Measurements from ENCODE around the gene APCDD1L.

The APCDD1L gene

DNA sequence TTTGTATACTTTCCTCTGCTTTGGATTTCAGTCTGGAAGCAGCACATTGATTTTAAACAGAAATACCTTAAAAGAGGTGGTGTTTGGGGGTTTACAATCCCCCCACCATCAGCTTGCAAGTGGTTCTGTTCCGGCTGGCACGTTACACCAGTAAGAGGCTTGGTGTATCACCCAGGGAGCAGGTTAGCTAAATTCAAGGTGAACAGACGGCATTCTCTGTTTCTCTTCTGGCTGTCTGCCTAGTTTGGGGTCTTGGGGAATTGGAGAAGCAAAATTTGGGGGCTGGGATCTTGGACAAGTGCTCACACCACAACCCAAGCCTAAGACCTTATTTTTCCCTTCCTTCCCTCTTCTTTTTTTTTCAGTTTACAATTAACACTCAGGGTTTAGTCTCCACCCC is 7.5 kb upstream of the APCDD1L start:
- DNase-seq = no peak
- Histone ChIP-seq H3K27ac (no peak overlapping the region), H3K36me3 (replicated peaks) (no peaks in the 10 kb centered on the region), H3K4me3 (ENCODE audit: low read depth, low read length) (no peak overlapping the region), H3K27me3 (replicated peaks) (no peaks in the 10 kb centered on the region)
- TF ChIP-seq, protein P1, sequence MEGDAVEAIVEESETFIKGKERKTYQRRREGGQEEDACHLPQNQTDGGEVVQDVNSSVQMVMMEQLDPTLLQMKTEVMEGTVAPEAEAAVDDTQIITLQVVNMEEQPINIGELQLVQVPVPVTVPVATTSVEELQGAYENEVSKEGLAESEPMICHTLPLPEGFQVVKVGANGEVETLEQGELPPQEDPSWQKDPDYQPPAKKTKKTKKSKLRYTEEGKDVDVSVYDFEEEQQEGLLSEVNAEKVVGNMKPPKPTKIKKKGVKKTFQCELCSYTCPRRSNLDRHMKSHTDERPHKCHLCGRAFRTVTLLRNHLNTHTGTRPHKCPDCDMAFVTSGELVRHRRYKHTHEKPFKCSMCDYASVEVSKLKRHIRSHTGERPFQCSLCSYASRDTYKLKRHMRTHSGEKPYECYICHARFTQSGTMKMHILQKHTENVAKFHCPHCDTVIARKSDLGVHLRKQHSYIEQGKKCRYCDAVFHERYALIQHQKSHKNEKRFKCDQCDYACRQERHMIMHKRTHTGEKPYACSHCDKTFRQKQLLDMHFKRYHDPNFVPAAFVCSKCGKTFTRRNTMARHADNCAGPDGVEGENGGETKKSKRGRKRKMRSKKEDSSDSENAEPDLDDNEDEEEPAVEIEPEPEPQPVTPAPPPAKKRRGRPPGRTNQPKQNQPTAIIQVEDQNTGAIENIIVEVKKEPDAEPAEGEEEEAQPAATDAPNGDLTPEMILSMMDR (IDR thresholded peaks at IDR 0.05; ENCODE audit: low read depth, low read length, missing control alignments) = no peak
- in situ Hi-C loops (cut with HindIII; ENCODE audit: low pct_ligation_motif_present, low sequenced_read_pairs) = no loop called here

DNA sequence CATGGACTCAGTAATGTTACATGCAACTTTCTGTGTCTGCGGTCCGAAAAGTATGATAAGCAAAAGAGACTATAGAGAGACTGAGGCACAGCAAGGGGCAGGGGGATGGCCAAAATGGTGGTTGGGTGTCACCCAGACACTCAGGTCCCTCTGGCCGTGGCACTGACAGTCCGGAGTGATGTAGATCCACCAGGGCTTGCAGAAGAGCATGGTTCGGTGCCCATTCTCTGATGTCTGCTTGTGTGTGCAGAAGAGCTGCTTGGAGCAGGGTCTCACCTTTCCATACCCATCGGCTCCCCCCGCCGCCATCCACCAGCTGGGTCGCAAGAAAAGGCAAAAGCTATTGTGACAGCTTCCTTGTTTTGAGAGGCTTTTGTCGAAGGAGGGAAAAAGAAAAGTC is 6.6 kb upstream of the APCDD1L start:
- no peak for DNase-seq
- Histone ChIP-seq H3K27me3 (replicated peaks) (no peaks in the 10 kb centered on the region), H3K27ac (no peak overlapping the region), H3K4me3 (ENCODE audit: low read depth, low read length) (no peak overlapping the region), H3K36me3 (replicated peaks) (no peaks in the 10 kb centered on the region)
- in situ Hi-C loops (cut with HindIII; ENCODE audit: low pct_ligation_motif_present, low sequenced_read_pairs) = no loop called here
- TF ChIP-seq, protein P1 (IDR thresholded peaks at IDR 0.05; ENCODE audit: low read depth, low read length, missing control alignments) = no peak

DNA sequence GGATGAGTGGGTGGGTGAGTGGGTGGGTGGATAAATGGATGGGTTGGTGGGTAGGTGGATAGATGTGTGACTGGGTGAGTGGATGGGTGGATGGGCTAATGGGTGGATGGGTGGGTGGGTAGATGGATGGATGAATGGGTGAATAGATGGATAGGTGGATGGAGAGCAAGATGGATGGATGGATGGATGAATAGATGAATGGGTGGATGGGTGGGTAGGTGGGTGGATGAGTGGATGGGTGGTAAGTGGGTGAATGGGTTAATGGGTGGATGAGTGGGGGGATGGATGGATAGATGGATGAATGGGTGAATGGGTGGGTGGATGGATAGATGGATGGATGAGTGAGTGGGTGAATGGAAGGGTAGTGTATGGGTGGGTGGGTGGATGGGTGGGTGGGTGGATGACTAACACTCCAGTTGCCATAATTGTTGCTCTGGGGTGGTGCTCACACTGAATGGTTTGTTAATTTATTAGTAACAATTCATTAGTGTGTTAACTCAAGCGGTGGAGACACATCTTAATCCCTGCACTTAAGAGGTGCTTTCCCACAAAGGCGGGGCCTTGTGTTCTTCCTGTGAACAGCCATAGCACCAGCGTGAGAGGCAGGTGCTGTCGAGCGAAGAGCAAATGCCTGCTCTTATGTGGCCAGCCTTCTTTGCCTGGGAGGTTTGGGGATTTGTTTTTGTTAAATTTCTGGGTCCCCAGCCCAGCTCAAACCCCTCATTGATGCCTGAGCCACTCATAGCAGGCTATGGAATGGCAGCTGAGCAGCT is 4.9 kb upstream of the APCDD1L start:
- in situ Hi-C loops (cut with HindIII; ENCODE audit: low pct_ligation_motif_present, low sequenced_read_pairs) = no loop called here
- Histone ChIP-seq H3K36me3 (replicated peaks) (no peaks in the 10 kb centered on the region), H3K27ac (no peak overlapping the region), H3K4me3 (ENCODE audit: low read depth, low read length) (no peak overlapping the region), H3K27me3 (replicated peaks) (peaks cover 9% of the 10 kb centered on the region)
- TF ChIP-seq, protein P1 (IDR thresholded peaks at IDR 0.05; ENCODE audit: low read depth, low read length, missing control alignments) = no peak
- no peak for DNase-seq

DNA sequence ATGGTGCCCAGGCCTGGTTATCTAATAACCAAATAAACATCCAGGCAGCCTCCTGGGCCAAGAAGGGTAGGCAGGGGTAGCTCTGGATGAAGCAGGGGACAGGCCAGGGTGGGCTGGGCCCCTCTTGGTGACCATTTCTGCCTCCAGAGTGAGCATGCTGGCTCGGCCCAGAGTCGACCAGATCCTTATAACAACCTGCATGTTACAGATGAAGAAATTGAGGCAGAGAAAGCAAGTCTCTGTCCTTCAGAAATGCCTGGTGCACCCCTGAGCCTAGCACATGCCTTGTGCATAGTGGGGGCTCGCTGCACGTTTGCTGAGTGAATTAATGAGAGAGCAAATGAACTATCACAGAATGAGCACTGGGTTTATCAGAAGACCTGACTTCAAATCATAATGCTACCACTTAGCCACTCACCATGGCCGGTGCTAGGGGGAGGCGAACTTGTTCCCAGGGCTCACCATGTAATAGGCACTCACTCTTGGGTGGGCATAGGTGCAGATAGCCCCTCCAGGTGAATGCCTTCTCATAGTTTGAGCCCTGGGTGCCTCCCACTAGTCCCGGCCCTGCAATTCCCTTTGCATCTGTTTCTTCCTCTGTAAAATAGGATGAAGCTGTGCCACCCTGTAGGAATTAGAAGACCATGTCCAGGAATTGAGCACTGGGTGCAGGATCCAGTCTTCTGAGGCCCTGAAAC is 3.8 kb upstream of the APCDD1L start:
- H3K27ac ChIP-seq = no peak overlapping the region
- peaks cover 20% of the 10 kb centered on the region for H3K27me3 ChIP-seq (replicated peaks)
- in situ Hi-C loops (cut with HindIII; ENCODE audit: low pct_ligation_motif_present, low sequenced_read_pairs) = no loop called here
- no peak for DNase-seq
- H3K36me3 ChIP-seq (replicated peaks) = no peaks in the 10 kb centered on the region
- no peak overlapping the region for H3K4me3 ChIP-seq (ENCODE audit: low read depth, low read length)
- TF ChIP-seq, protein P1 (IDR thresholded peaks at IDR 0.05; ENCODE audit: low read depth, low read length, missing control alignments) = no peak

DNA sequence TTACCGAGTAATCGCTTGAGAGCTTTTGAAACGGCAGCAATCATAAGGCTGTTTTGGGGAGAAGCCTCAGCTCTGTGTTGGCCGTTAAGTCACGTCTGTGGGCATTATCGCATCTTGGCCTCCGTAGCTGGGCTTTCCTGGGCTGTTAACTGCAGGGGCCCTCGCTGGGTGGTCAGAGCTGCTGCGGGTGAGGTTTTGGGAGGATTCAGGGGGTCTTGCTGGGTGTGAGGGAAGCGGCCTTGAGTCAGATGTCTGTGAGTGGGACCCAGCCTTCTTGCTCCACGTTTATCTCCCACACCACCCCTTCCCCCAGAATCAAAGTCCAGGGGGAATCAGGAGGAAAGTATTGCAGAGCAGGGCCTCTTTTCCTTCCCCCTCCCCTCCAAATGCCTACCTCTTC is 3.2 kb upstream of the APCDD1L start:
- Histone ChIP-seq H3K4me3 (ENCODE audit: low read depth, low read length) (no peak overlapping the region), H3K36me3 (replicated peaks) (no peaks in the 10 kb centered on the region), H3K27me3 (replicated peaks) (peaks cover 26% of the 10 kb centered on the region), H3K27ac (no peak overlapping the region)
- in situ Hi-C loops (cut with HindIII; ENCODE audit: low pct_ligation_motif_present, low sequenced_read_pairs) = no loop called here
- DNase-seq = no peak
- TF ChIP-seq, protein P1 (IDR thresholded peaks at IDR 0.05; ENCODE audit: low read depth, low read length, missing control alignments) = no peak
